ENCODE measurements around the gene ZNF436. TPM values are rescaled to one million over a fixed set of nuclear protein-coding genes. Genes with fewer than 3 reads are reported as not detected.
"Not testable (repeated sequence)": the region's sequence is repeated elsewhere in the genome, so short reads cannot be mapped to it uniquely, and the experiment has no call there.

ZNF436 gene
- total RNA-seq, 1 donor from 2014 or later, result 24.8 TPM

GRCh38 chr1:23384312-23385058 lies 14.8 kb upstream of the ZNF436 start:
- Mint-ChIP-seq H3K27ac (no peak overlapping the region), H3K4me1 (ENCODE audit: unreplicated experiment) (peaks cover 19% of the 10 kb centered on the region), H3K9me3 (no peaks in the 10 kb centered on the region), H3K4me3 (no peak overlapping the region), H3K27me3 (no peaks in the 10 kb centered on the region), H3K36me3 (peaks cover 10% of the 10 kb centered on the region)
- TF ChIP-seq CTCF (conservative IDR thresholded peaks at IDR 0.05), result no peak
- DNase-seq (ENCODE audit: extremely low spot score, unreplicated experiment), result no peak

GRCh38 chr1:23383577-23384311 lies 14.1 kb upstream of the ZNF436 start:
- no peak for DNase-seq (ENCODE audit: extremely low spot score, unreplicated experiment)
- Mint-ChIP-seq H3K27ac (no peak overlapping the region), H3K4me1 (ENCODE audit: unreplicated experiment) (peaks cover 19% of the 10 kb centered on the region), H3K4me3 (no peak overlapping the region), H3K27me3 (no peaks in the 10 kb centered on the region), H3K36me3 (peaks cover 10% of the 10 kb centered on the region), H3K9me3 (no peaks in the 10 kb centered on the region)
- no peak for TF ChIP-seq CTCF (conservative IDR thresholded peaks at IDR 0.05)

- no peak for TF ChIP-seq CTCF (conservative IDR thresholded peaks at IDR 0.05)
- no peak overlapping the region for H3K4me3 Mint-ChIP-seq
Measured at GRCh38 chr1:23381233-23381885, 11.7 kb upstream of the ZNF436 start.

GRCh38 chr1:23380719-23381118 lies 11.1 kb upstream of the ZNF436 start:
- TF ChIP-seq CTCF (conservative IDR thresholded peaks at IDR 0.05), result no peak
- Mint-ChIP-seq H3K27ac (peak overlapping the region; percentile 74), H3K36me3 (peaks cover 10% of the 10 kb centered on the region), H3K4me1 (ENCODE audit: unreplicated experiment) (peaks cover 28% of the 10 kb centered on the region), H3K4me3 (no peak overlapping the region), H3K9me3 (no peaks in the 10 kb centered on the region), H3K27me3 (no peaks in the 10 kb centered on the region)
- DNase-seq (ENCODE audit: extremely low spot score, unreplicated experiment), result no peak

More at GRCh38 chr1:23381233-23381885, 11.7 kb upstream of the ZNF436 start:
- peaks cover 10% of the 10 kb centered on the region for H3K36me3 Mint-ChIP-seq
- H3K9me3 Mint-ChIP-seq, result no peaks in the 10 kb centered on the region
- peaks cover 28% of the 10 kb centered on the region for H3K4me1 Mint-ChIP-seq (ENCODE audit: unreplicated experiment)
- peak overlapping the region; percentile 74 for H3K27ac Mint-ChIP-seq
- no peak for DNase-seq (ENCODE audit: extremely low spot score, unreplicated experiment)
- no peaks in the 10 kb centered on the region for H3K27me3 Mint-ChIP-seq

GRCh38 chr1:23380236-23380635 lies 10.6 kb upstream of the ZNF436 start:
- Mint-ChIP-seq H3K36me3 (peaks cover 10% of the 10 kb centered on the region), H3K4me1 (ENCODE audit: unreplicated experiment) (peaks cover 28% of the 10 kb centered on the region)
- not testable (repeated sequence) for H3K4me3 Mint-ChIP-seq; H3K9me3 Mint-ChIP-seq; DNase-seq (ENCODE audit: extremely low spot score, unreplicated experiment); H3K27me3 Mint-ChIP-seq; H3K27ac Mint-ChIP-seq
